D721Med (cell line): ENCODE data around the gene ZNF266.

ENCODE experiments used
- DNase-seq: peaks from one replicate; pipeline ENCODE4 v3.0.0; 2011; ENCODE audit warnings: low spot score; ENCODE audit not compliant: insufficient read length
- FAIRE-seq: peaks from 2 replicates; lab custom pipeline; 2011; peaks lifted over from hg19 to GRCh38; lab: Jason Lieb, UNC
- TF ChIP-seq, protein P1 (sequence below): IDR thresholded peaks from 2 replicates; pipeline ENCODE4 v1.5.1; 2012; ENCODE audit warnings: mild to moderate bottlenecking, control low read depth; ENCODE audit not compliant: insufficient read depth; ENCODE audit errors: missing control alignments

Gene ZNF266

DNA sequence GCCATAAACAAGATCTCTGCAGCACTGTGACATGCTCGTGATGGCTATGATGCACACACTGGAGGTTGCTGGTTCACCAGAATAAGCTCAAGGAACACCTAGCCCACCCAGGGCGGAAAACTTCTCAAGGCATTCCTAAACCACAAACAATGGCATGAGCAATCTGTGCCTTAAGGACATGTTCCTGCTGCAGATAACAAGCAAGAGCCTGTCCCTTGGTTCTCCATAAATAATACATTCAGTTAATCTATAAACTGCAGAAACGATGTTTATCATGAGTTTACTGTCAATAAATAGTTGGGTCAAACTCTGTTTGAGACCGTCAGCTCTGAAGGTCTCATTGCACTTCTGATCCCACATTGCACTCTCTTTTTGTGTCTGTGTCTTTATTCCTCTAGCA lies 18.6 kb upstream of the ZNF266 start:
- FAIRE-seq (no peak), DNase-seq (no peak)
- TF ChIP-seq, protein P1, sequence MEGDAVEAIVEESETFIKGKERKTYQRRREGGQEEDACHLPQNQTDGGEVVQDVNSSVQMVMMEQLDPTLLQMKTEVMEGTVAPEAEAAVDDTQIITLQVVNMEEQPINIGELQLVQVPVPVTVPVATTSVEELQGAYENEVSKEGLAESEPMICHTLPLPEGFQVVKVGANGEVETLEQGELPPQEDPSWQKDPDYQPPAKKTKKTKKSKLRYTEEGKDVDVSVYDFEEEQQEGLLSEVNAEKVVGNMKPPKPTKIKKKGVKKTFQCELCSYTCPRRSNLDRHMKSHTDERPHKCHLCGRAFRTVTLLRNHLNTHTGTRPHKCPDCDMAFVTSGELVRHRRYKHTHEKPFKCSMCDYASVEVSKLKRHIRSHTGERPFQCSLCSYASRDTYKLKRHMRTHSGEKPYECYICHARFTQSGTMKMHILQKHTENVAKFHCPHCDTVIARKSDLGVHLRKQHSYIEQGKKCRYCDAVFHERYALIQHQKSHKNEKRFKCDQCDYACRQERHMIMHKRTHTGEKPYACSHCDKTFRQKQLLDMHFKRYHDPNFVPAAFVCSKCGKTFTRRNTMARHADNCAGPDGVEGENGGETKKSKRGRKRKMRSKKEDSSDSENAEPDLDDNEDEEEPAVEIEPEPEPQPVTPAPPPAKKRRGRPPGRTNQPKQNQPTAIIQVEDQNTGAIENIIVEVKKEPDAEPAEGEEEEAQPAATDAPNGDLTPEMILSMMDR: no peak

DNA sequence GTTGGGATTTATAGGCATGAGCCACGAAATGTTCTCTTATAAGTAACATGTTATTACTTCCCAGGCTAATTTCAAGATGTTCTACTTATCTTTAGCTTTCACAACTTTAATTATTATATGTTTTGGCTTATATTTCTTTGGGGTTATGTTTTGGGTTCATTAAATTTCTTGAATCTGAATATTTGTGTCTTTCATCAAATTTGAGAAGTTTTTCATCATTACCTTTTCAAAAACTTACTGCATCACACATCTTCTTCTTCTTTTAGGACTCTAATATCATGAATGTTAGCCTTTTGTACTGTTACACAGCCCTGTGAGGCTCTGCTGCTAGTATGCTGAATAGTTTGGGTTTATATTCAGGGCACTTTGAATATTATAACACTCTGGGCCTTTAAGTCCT lies 9.7 kb upstream of the ZNF266 start:
- DNase-seq (no peak), FAIRE-seq (no peak)
- TF ChIP-seq, protein P1: no peak

DNA sequence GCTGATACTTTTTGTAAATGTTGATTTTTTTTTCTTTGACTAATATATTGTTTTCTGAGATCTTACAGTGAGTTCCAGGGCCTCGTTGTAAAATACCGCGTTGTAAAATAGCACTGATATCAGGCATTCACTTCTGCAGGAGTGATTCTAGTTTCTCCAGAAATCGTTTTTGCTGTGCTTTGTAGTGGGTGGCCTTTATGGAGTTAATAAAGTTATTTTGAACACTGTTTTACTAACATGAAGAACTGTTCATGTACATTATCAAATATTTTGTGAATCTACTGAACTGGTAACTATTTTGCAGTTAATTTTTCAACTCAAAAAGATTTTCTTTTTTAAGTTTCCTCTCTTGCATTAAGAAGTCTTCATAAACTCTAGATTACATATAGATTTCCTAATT lies 985 bp upstream of the ZNF266 start:
- no peak for FAIRE-seq
- DNase-seq: no peak
- TF ChIP-seq, protein P1: no peak

DNA sequence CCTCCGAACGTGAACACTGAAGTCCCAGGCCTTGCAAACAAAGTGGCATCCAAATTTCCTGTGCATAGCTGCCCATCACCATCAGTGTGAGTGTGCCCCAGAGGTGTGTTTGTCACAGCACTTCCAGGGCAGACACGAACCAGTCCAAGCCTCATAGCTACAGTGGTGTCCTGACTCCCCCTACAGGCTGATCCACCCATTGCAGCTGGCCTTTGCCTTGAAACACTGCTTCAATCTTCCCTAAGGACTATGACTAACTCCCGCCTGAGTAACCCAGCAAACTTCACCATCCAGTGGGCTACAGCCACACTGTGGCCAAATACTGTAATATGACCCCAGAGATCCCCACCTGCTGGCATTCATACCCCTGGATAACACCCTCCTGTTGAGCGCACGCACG lies 3.9 kb downstream of the ZNF266 start:
- DNase-seq (peak; percentile 44), FAIRE-seq (no peak)

DNA sequence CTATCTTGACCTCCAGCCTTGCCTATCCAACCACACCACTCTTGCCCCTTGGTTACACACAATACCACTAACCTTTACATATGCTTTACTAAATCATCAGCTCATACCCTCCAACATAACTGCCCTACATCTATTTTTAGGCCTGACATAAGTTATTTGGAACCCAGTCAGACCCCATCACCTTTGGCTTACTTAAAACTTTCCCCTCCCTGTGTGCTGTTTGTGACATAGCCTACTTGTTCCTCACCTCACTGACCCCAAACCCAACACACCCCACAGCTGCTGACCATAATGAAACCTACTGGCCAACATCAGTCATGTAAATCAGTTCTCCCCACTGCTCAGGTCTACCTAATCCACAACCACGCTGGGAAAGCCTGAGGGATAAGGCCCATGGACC lies 4.9 kb downstream of the ZNF266 start:
- TF ChIP-seq, protein P1: no peak
- DNase-seq (no peak), FAIRE-seq (no peak)

More for the DNA sequence above, 3.9 kb downstream of the ZNF266 start:
- TF ChIP-seq, protein P1: peak; percentile 75

DNA sequence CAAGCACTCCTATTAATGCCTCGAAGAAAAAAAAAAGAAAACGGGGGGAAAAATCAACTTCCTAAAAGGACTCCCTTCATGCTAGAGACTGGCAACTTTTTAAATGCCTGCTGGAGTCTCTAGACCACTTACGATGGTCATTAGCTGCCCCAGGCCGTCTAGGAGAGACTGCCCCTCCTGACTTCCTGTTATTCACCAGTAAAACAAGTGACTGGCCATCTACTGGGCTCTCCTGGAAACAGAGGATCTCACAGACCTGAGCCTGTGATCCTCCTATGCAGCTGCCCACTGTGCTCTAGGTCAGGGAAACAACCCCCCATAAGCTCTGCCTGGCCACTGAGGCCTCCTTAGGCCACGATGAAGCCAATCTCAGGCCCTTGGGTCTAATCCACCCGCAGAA lies 7.4 kb downstream of the ZNF266 start:
- no peak for FAIRE-seq
- no peak for DNase-seq
- TF ChIP-seq, protein P1: no peak

DNA sequence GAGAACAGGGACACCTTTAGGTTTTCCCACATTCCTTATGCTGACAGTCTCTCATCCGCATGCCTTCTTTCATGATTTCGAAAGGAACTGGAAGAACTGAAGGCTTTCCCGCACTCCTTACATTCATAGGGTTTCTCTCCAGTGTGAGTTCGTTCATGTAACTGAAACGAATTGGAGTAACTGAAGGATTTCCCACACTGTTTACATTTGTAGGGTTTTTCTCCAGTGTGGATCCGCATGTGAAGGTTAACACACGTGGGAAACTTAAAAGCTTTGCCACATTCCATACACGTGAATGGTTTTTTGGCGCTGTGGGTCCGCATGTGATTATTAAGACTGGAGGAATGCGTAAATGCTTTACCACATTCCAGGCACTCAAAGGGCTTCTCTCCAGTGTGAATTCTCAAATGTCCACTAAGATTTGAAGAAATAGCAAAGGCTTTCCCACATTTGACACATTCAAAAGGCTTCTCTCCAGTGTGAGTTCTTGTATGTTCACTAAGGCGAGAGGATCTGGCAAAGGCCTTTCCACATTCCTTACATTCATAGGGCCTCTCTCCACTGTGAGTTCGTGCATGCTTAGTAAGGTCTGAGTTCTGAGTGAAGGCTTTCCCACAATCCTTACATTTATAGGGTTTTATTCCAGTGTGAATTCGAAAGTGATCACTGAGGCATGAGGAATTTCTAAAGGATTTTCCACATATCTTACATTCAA lies 22.0 kb downstream of the ZNF266 start:
- TF ChIP-seq, protein P1: no peak
- FAIRE-seq: no peak
- DNase-seq: no peak
